HepG2 (cell line): Measurements from ENCODE around the gene EPHX1. TPM values are rescaled to one million over a fixed set of nuclear protein-coding genes. Genes with fewer than 3 reads are reported as not detected.
A peak's percentile ranks its signal among the peaks of the same experiment; 100 is the strongest.

Source experiments
- ATAC-seq: fragments of 200-7000 bp; cut with Tn5 transposase; 3 replicates; pipeline ENCODE4 v1.9.1; 2020; ENCODE audit warnings: mild to moderate bottlenecking, moderate library complexity
- BruUV-seq: library from RNA; stranded (reverse); fragments of 400-500 nt; replicated peaks from 2 replicates; lab custom pipeline; 2021; lab: Mats Ljungman, UMichigan
- CTCF ChIA-PET: fragments of 300-600 bp; formaldehyde crosslinking; extraction: SDS; loops from one replicate; lab custom pipeline; 2021; ENCODE audit warnings: low total read pairs, inconsistent platforms, low intra/inter-chr PET ratio; lab: Yijun Ruan, JAX
- POLR2A ChIA-PET: fragments of 350-600 bp; sonication (Branson Sonifier 250); formaldehyde crosslinking; loops from one replicate; lab custom pipeline; 2020; ENCODE audit warnings: antibody characterized with exemption, inconsistent platforms; lab: Yijun Ruan, JAX
- DNase-seq: peaks from one replicate; pipeline ENCODE4 v3.0.0-alpha.2; 2015; ENCODE audit warnings: low spot score
- FAIRE-seq: peaks from 3 replicates; lab custom pipeline; 2011; peaks lifted over from hg19 to GRCh38; lab: Jason Lieb, UNC
- H2AFZ ChIP-seq: one replicate; pipeline ENCODE4 v1.6.1; 2011; ENCODE audit warnings: low read length, inconsistent platforms
- H3K27ac ChIP-seq: fragments of 300-600 bp; 3 replicates; pipeline ENCODE4 v1.8.0; 2011; ENCODE audit warnings: mixed run types, mild to moderate bottlenecking, mixed read lengths, low read length, inconsistent platforms; ENCODE audit not compliant: insufficient read depth; ENCODE audit errors: extremely low read length
- H3K27me3 ChIP-seq, 2 experiments: fragments of 200-600 bp in 1 of 2; 2 replicates in 1 of 2; 3 replicates in 1 of 2; pipeline versions ENCODE4 v1.6.0 to v1.8.0; 2011; ENCODE audit warnings: low read length in 2 of 2, mild to moderate bottlenecking in 2 of 2, moderate library complexity in 2 of 2, inconsistent platforms in 1 of 2; ENCODE audit not compliant: insufficient read depth in 2 of 2, control insufficient read depth in 1 of 2
- H3K36me3 ChIP-seq, 2 experiments: fragments of 200-600 bp in 1 of 2; replicated peaks in 1 of 2; 2 replicates in 1 of 2; 3 replicates in 1 of 2; pipeline versions ENCODE4 v1.5.1 to v1.8.0; 2011; ENCODE audit warnings: low read length in 2 of 2, inconsistent platforms in 1 of 2; ENCODE audit not compliant: insufficient read depth in 2 of 2, control insufficient read depth in 1 of 2
- H3K4me1 ChIP-seq: 2 replicates; pipeline ENCODE4 v1.5.1; 2012; ENCODE audit warnings: low read length, inconsistent platforms; ENCODE audit not compliant: insufficient read depth
- H3K4me2 ChIP-seq: 2 replicates; pipeline ENCODE4 v1.6.0; 2011; ENCODE audit warnings: low read depth, low read length, inconsistent platforms
- H3K4me3 ChIP-seq, 3 experiments: fragments of 200-600 bp in 1 of 3; sonication (generic), shearing (Covaris generic) in 1 of 3; replicated peaks in 1 of 3; 2 replicates each; pipeline ENCODE4 v1.5.1; 2011 to 2016; ENCODE audit warnings: low read length in 3 of 3, inconsistent platforms in 2 of 3, low read depth in 2 of 3, mild to moderate bottlenecking in 2 of 3, control low read depth in 1 of 3, mixed read lengths in 1 of 3; ENCODE audit not compliant: insufficient read depth in 1 of 3
- H3K79me2 ChIP-seq: one replicate; pipeline ENCODE4 v1.6.1; 2011; ENCODE audit warnings: low read length, inconsistent platforms; ENCODE audit not compliant: insufficient read depth
- H3K9ac ChIP-seq: 2 replicates; pipeline ENCODE4 v1.6.0; 2011; ENCODE audit warnings: mild to moderate bottlenecking, low read depth, low read length, inconsistent platforms; ENCODE audit not compliant: insufficient read depth
- H3K9me3 ChIP-seq: 2 replicates; pipeline ENCODE4 v1.5.1; 2012; ENCODE audit warnings: mild to moderate bottlenecking, low read length
- H4K20me1 ChIP-seq: 2 replicates; pipeline ENCODE4 v1.6.0; 2011; ENCODE audit warnings: inconsistent platforms, mild to moderate bottlenecking, low read length, moderate library complexity; ENCODE audit not compliant: insufficient read depth
- AGO2 ChIP-seq: fragments of 200-400 bp; formaldehyde crosslinking; optimal IDR thresholded peaks from 2 replicates; pipeline ENCODE3; 2017; ENCODE audit warnings: mild to moderate bottlenecking, low read depth, low read length, moderate library complexity
- BORCS8-MEF2B ChIP-seq: sonication (generic); formaldehyde crosslinking; IDR thresholded peaks from 2 replicates; pipeline ENCODE4 v1.8.0; 2022; ENCODE audit warnings: mild to moderate bottlenecking, missing genetic modification reagents
- ESRRA ChIP-seq: sonication (generic); formaldehyde crosslinking; IDR thresholded peaks from 2 replicates; pipeline ENCODE4 v1.5.1; 2020; ENCODE audit warnings: mild to moderate bottlenecking, low read depth, missing genetic modification reagents
- KLF9 ChIP-seq: IDR thresholded peaks from 2 replicates; pipeline ENCODE4 v1.6.1; 2016; ENCODE audit warnings: low read depth
- MAFK ChIP-seq, 2 experiments: IDR thresholded peaks in 1 of 2; conservative IDR thresholded peaks in 1 of 2; 2 replicates each; pipeline ENCODE4 v1.6.1; 2011; ENCODE audit warnings: improper control_type of control experiment in 2 of 2, low read length in 2 of 2
- SIN3A ChIP-seq: IDR thresholded peaks from 2 replicates; pipeline ENCODE4 v1.6.1; 2011; ENCODE audit warnings: low read depth, mild to moderate bottlenecking, control low read depth, low read length, borderline replicate concordance
- TP53 ChIP-seq: sonication (generic); formaldehyde crosslinking; conservative IDR thresholded peaks from 2 replicates; pipeline ENCODE4 v1.4.0; 2020; ENCODE audit warnings: missing genetic modification reagents
- XBP1 ChIP-seq: sonication (generic); formaldehyde crosslinking; IDR thresholded peaks from 2 replicates; pipeline ENCODE4 v1.5.0; 2020; ENCODE audit warnings: missing genetic modification reagents
- ZFP82 ChIP-seq: sonication (generic); formaldehyde crosslinking; IDR thresholded peaks from 2 replicates; pipeline ENCODE4 v1.5.1; 2020; ENCODE audit warnings: mild to moderate bottlenecking, missing genetic modification reagents, borderline replicate concordance
- ZNF138 ChIP-seq: sonication (generic); formaldehyde crosslinking; IDR thresholded peaks from 2 replicates; pipeline ENCODE4 v1.5.0; 2020; ENCODE audit warnings: mild to moderate bottlenecking, low read depth, missing genetic modification reagents
- ZNF251 ChIP-seq: sonication (generic); formaldehyde crosslinking; IDR thresholded peaks from 2 replicates; pipeline ENCODE4 v1.9.0; 2021; ENCODE audit warnings: mild to moderate bottlenecking, missing genetic modification reagents
- ZNF451 ChIP-seq: sonication (generic); formaldehyde crosslinking; IDR thresholded peaks from 2 replicates; pipeline ENCODE4 v1.5.0; 2020; ENCODE audit warnings: mild to moderate bottlenecking, missing genetic modification reagents
- ZNF558 ChIP-seq: sonication (generic); formaldehyde crosslinking; IDR thresholded peaks from 2 replicates; pipeline ENCODE4 v1.9.0; 2022; ENCODE audit warnings: mild to moderate bottlenecking, missing genetic modification reagents, borderline replicate concordance
- ZNF772 ChIP-seq: sonication (generic); formaldehyde crosslinking; IDR thresholded peaks from 2 replicates; pipeline ENCODE4 v1.5.0; 2020; ENCODE audit warnings: mild to moderate bottlenecking, missing genetic modification reagents
- ZNF788 ChIP-seq: sonication (generic); formaldehyde crosslinking; IDR thresholded peaks from 2 replicates; pipeline ENCODE4 v1.5.0; 2020; ENCODE audit warnings: mild to moderate bottlenecking, missing genetic modification reagents, borderline replicate concordance
- ZNF879 ChIP-seq: sonication (generic); formaldehyde crosslinking; IDR thresholded peaks from 2 replicates; pipeline ENCODE4 v1.8.1; 2023; ENCODE audit warnings: missing genetic modification reagents
- WGBS: methylation state at CpG from one replicate; pipeline ENCODE4 v1.1.6; 2017; ENCODE audit warnings: low lambda C conversion rate; 5-methylcytosine and 5-hydroxymethylcytosine counted together
- in situ Hi-C: cut with HindIII; loops from 2 replicates; pipeline ENCODE4 v1.10.0; 2017; ENCODE audit warnings: low pct_unique_long_range_greater_than_20kb; ENCODE audit not compliant: extremely low pct_ligation_motif_present
- intact Hi-C: fragments of 100-400 bp; cut with micrococcal nuclease; formaldehyde crosslinking; loops from one replicate; pipeline ENCODE4 v1.10.0; 2022; ENCODE audit not compliant: unreplicated experiment
- polyA plus RNA-seq, 8 experiments: library from polyadenylated mRNA; depleted of rRNA in 3 of 8; stranded (reverse) in 7 of 8; unstranded in 1 of 8; fragments of >200 nt; fragmentation: Illumina TruSeq in 4 of 8; extraction: Trizol in 4 of 8; gene quantifications; 2 replicates each; pipeline versions ENCODE4 v1.2.1 to v1.2.3, GENCODE V29; 2011 to 2016; ENCODE audit warnings: low read depth in 4 of 8, missing spikeins in 1 of 8, mixed read lengths in 1 of 8; ENCODE audit not compliant: insufficient read depth in 1 of 8
- total RNA-seq, 5 experiments: library from RNA; depleted of rRNA; stranded (reverse); fragments of >200 nt; fragmentation: Illumina TruSeq; extraction: Trizol; gene quantifications; 2 replicates each; pipeline ENCODE4 v1.2.3, GENCODE V29; 2016; ENCODE audit warnings: low read depth in 1 of 5
- TF ChIP-seq, protein P1 (sequence below): sonication (generic); formaldehyde crosslinking; IDR thresholded peaks from 2 replicates; pipeline ENCODE4 v1.4.0; 2020; ENCODE audit warnings: missing genetic modification reagents
- TF ChIP-seq, protein P2 (sequence below): sonication (generic); formaldehyde crosslinking; IDR thresholded peaks from 2 replicates; pipeline ENCODE4 v1.8.1; 2023; ENCODE audit warnings: mild to moderate bottlenecking, missing genetic modification reagents
- TF ChIP-seq, protein P3 (sequence below): sonication (generic); formaldehyde crosslinking; IDR thresholded peaks from 2 replicates; pipeline ENCODE4 v1.8.0; 2022; ENCODE audit warnings: mild to moderate bottlenecking, missing genetic modification reagents; ENCODE audit not compliant: insufficient replicate concordance
- TF ChIP-seq, protein P4 (sequence below): IDR thresholded peaks from 2 replicates; pipeline ENCODE4 v1.6.1; 2012; ENCODE audit warnings: inconsistent platforms

EPHX1 gene
- total and polyA plus RNA-seq, 2 of the 13 experiments (the other 11 are each of a cell fraction or from before 2014, with no cell fraction given), result 27.7 to 36.5 TPM

DNA sequence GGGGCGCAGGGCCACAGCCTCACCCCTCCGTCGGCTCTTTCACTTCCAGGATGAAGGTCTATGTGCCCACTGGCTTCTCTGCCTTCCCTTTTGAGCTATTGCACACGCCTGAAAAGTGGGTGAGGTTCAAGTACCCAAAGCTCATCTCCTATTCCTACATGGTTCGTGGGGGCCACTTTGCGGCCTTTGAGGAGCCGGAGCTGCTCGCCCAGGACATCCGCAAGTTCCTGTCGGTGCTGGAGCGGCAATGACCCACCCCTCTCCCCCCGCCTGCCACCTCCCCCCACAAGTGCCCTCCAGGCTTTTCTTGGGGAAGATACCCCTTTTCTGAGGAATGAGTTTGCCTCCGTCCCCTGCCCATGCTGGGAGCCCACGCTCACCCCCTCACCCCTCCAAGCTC, 35.2 kb downstream of the EPHX1 start (continued):
- TF ChIP-seq ESRRA, result no peak
- TF ChIP-seq ZNF451 (CRISPR knock-in tag), result no peak
- TF ChIP-seq KLF9, result no peak

DNA sequence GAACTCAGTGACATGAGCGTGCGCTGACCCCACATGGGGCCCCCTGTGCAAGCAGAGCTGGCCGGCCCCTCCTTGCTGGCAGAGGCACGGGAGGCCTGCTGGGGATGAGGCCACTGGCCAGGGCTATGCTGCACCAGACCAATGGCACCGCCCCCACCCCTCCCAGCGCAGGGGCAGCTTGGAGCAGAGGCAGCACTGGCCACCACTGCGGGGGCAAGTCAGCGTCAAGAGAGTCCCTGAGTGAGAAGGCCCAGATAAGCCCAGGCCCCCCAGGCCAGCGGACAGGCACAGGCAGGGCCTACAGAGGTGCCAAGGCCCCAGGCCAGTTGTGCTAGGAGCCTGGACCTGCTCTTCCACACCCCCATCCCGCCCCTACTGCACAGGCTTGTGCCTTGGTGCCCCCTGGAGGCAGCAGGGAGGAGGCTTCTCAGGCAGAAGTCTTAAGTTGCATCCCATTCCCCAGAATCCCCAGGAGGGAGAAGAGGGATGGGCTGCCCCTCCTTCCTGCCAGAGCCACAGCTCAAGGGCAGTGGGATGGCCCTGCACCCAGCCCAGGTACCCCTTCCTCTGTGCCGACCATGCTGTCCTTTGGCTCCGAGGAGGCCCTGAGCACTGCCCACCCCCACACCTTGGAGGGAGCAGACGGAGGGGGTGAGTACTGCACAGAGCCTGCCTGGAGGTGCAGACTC, 35.8 kb downstream of the EPHX1 start:
- BruUV-seq, result no TSS peak
- Histone ChIP-seq H3K27ac (no peak overlapping the region), H3K9me3 (peaks cover 5% of the 10 kb centered on the region; the same call in 1 of the 2 replicates), H3K36me3 (peaks cover 12 to 27% of the 10 kb centered on the region in 2 experiments), H3K79me2 (no peaks in the 10 kb centered on the region), H4K20me1 (peaks cover 4% of the 10 kb centered on the region; the same call in 1 of the 2 replicates), H3K9ac (no peak overlapping the region), H3K4me1 (no peaks in the 10 kb centered on the region), H3K27me3 (no peaks in the 10 kb centered on the region), H2AFZ (no peak overlapping the region), H3K4me3 (no peak overlapping the region), H3K4me2 (no peak overlapping the region)
- CTCF ChIA-PET, result interaction anchor here (0.7 to 2.1 kb wide), 5 partner anchors 66 to 370 kb away, joined by 3 to 37 read pairs (median 3); partner anchors contain the start of gene SRP9
- WGBS, result 90% methylated on average over 2 of the region's 13 CpGs
- in situ Hi-C loops, result no loop called here
- peak; percentile 50 for FAIRE-seq
- POLR2A ChIA-PET, result interaction anchor here (1.4 kb wide), 1 partner anchor 33 kb away, joined by 5 read pairs; no protein-coding TSS in a partner anchor
- intact Hi-C loops, result loop anchor here (1.0 to 2.0 kb wide), 4 partner anchors 33 to 371 kb away; partner anchors contain the start of gene SRP9
- DNase-seq, result peak; percentile 71
- peak; percentile 87 for ATAC-seq
- TF ChIP-seq, protein P1, sequence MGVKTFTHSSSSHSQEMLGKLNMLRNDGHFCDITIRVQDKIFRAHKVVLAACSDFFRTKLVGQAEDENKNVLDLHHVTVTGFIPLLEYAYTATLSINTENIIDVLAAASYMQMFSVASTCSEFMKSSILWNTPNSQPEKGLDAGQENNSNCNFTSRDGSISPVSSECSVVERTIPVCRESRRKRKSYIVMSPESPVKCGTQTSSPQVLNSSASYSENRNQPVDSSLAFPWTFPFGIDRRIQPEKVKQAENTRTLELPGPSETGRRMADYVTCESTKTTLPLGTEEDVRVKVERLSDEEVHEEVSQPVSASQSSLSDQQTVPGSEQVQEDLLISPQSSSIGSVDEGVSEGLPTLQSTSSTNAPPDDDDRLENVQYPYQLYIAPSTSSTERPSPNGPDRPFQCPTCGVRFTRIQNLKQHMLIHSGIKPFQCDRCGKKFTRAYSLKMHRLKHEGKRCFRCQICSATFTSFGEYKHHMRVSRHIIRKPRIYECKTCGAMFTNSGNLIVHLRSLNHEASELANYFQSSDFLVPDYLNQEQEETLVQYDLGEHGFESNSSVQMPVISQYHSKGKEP, result no peak
- TF ChIP-seq ZNF788, result peak; percentile 51; the same call in 1 of the 2 replicates
- no peak for TF ChIP-seq TP53 (CRISPR knock-in tag)
- TF ChIP-seq, protein P2, sequence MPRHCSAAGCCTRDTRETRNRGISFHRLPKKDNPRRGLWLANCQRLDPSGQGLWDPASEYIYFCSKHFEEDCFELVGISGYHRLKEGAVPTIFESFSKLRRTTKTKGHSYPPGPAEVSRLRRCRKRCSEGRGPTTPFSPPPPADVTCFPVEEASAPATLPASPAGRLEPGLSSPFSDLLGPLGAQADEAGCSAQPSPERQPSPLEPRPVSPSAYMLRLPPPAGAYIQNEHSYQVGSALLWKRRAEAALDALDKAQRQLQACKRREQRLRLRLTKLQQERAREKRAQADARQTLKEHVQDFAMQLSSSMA (CRISPR knock-in tag), result no peak
- peak; percentile 97 for TF ChIP-seq AGO2
- TF ChIP-seq SIN3A, result no peak
- TF ChIP-seq XBP1, result no peak
- no peak for TF ChIP-seq ZNF138 (CRISPR knock-in tag)
- TF ChIP-seq, protein P3, sequence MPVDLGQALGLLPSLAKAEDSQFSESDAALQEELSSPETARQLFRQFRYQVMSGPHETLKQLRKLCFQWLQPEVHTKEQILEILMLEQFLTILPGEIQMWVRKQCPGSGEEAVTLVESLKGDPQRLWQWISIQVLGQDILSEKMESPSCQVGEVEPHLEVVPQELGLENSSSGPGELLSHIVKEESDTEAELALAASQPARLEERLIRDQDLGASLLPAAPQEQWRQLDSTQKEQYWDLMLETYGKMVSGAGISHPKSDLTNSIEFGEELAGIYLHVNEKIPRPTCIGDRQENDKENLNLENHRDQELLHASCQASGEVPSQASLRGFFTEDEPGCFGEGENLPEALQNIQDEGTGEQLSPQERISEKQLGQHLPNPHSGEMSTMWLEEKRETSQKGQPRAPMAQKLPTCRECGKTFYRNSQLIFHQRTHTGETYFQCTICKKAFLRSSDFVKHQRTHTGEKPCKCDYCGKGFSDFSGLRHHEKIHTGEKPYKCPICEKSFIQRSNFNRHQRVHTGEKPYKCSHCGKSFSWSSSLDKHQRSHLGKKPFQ, result no peak
- peak; percentile 35; the same call in 1 of the 2 replicates for TF ChIP-seq ZNF558
- no peak for TF ChIP-seq ZNF772 (CRISPR knock-in tag)
- TF ChIP-seq BORCS8-MEF2B (CRISPR knock-in tag), result 0 out of 2 replicates have a peak, but pooled peaks have one; percentile 50
- no peak for TF ChIP-seq ZFP82
- TF ChIP-seq, protein P4, sequence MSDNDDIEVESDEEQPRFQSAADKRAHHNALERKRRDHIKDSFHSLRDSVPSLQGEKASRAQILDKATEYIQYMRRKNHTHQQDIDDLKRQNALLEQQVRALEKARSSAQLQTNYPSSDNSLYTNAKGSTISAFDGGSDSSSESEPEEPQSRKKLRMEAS, result no peak
- TF ChIP-seq MAFK (conservative IDR thresholded peaks at IDR 0.05 in 1 of 2, IDR thresholded peaks at IDR 0.05 in 1 of 2; ENCODE audit: low read length in 2 of 2), result no peak
- TF ChIP-seq ZNF879 (CRISPR knock-in tag), result no peak
- no peak for TF ChIP-seq ZNF251 (CRISPR knock-in tag)
